Calu3 (cell line): ENCODE results near the gene MINAR1. TPM values are rescaled to one million over a fixed set of nuclear protein-coding genes. Genes with fewer than 3 reads are reported as not detected.

ENCODE experiments used
- BruUV-seq: library from RNA; stranded (reverse); fragments of 400-500 nt; replicated peaks from 2 replicates; lab custom pipeline; 2021; lab: Mats Ljungman, UMichigan
- CTCF ChIA-PET: fragments of 300-600 bp; sonication (Branson Sonifier 250); formaldehyde crosslinking; loops from one replicate; lab custom pipeline; 2022; ENCODE audit warnings: antibody characterized with exemption; lab: Charles Lee
- DNase-seq: peaks from one replicate; pipeline ENCODE4 v3.0.0; 2022
- H3K27ac Mint-ChIP-seq: one replicate; pipeline ENCODE4 v1.8.0; 2022; ENCODE audit warnings: mixed read lengths; ENCODE audit not compliant: unreplicated experiment
- H3K27me3 Mint-ChIP-seq: one replicate; pipeline ENCODE4 v1.8.0; 2022; ENCODE audit warnings: mixed read lengths; ENCODE audit not compliant: unreplicated experiment
- H3K36me3 Mint-ChIP-seq: one replicate; pipeline ENCODE4 v1.8.0; 2022; ENCODE audit warnings: mild to moderate bottlenecking, moderate library complexity, mixed read lengths; ENCODE audit not compliant: insufficient read depth, unreplicated experiment
- H3K4me1 Mint-ChIP-seq: one replicate; pipeline ENCODE4 v1.8.0; 2022; ENCODE audit warnings: mild to moderate bottlenecking, low read depth, mixed read lengths; ENCODE audit not compliant: unreplicated experiment
- H3K4me3 Mint-ChIP-seq: one replicate; pipeline ENCODE4 v1.8.0; 2022; ENCODE audit warnings: mild to moderate bottlenecking, low read depth, moderate library complexity, mixed read lengths; ENCODE audit not compliant: unreplicated experiment
- H3K9me3 Mint-ChIP-seq: one replicate; pipeline ENCODE4 v1.8.0; 2022; ENCODE audit warnings: low read depth, mixed read lengths; ENCODE audit not compliant: unreplicated experiment
- intact Hi-C: fragments of 100-400 bp; cut with micrococcal nuclease; formaldehyde crosslinking; loops from one replicate; pipeline ENCODE4 v1.10.0; 2022; ENCODE audit not compliant: unreplicated experiment
- total RNA-seq: library from RNA; stranded (reverse); gene quantifications from 2 replicates; pipeline ENCODE4 v1.2.3, GENCODE V29; 2022
- TF ChIP-seq, protein P1 (sequence below): fragments of 200-600 bp; IDR thresholded peaks from one replicate; pipeline ENCODE4 v1.8.0; 2022; ENCODE audit warnings: antibody characterized with exemption; ENCODE audit not compliant: unreplicated experiment

The MINAR1 gene
- total RNA-seq, 1 experiment from 2014 or later, result 2.4 TPM

DNA sequence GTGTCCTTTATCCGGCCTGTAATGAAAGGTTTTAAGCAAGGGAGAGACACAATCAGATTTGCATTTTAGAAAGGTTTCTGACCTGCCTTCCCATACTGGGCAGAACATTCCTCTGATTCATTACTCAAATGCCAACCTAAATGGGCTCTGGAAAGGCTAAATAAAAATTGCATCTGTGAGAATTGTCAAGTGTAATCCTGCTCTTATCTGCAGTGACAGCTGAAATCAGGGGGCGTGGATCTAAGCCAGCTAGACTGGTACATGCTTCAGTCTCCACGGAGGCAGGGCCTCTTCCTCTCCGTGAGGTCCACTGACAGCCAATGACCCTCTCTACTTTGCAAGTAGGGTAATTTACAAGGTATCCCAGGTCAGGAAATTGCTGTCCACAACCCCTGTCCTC, 32.5 kb upstream of the MINAR1 start:
- no peaks in the 10 kb centered on the region for H3K27me3 Mint-ChIP-seq
- H3K9me3 Mint-ChIP-seq, result no peaks in the 10 kb centered on the region
- BruUV-seq, result no TSS peak
- H3K27ac Mint-ChIP-seq, result no peak overlapping the region
- H3K4me1 Mint-ChIP-seq, result no peaks in the 10 kb centered on the region
- intact Hi-C loops, result no loop called here
- H3K36me3 Mint-ChIP-seq, result no peaks in the 10 kb centered on the region
- no peak for DNase-seq
- CTCF ChIA-PET, result no interaction called here
- H3K4me3 Mint-ChIP-seq, result no peak overlapping the region
- TF ChIP-seq, protein P1, sequence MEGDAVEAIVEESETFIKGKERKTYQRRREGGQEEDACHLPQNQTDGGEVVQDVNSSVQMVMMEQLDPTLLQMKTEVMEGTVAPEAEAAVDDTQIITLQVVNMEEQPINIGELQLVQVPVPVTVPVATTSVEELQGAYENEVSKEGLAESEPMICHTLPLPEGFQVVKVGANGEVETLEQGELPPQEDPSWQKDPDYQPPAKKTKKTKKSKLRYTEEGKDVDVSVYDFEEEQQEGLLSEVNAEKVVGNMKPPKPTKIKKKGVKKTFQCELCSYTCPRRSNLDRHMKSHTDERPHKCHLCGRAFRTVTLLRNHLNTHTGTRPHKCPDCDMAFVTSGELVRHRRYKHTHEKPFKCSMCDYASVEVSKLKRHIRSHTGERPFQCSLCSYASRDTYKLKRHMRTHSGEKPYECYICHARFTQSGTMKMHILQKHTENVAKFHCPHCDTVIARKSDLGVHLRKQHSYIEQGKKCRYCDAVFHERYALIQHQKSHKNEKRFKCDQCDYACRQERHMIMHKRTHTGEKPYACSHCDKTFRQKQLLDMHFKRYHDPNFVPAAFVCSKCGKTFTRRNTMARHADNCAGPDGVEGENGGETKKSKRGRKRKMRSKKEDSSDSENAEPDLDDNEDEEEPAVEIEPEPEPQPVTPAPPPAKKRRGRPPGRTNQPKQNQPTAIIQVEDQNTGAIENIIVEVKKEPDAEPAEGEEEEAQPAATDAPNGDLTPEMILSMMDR, result no peak

DNA sequence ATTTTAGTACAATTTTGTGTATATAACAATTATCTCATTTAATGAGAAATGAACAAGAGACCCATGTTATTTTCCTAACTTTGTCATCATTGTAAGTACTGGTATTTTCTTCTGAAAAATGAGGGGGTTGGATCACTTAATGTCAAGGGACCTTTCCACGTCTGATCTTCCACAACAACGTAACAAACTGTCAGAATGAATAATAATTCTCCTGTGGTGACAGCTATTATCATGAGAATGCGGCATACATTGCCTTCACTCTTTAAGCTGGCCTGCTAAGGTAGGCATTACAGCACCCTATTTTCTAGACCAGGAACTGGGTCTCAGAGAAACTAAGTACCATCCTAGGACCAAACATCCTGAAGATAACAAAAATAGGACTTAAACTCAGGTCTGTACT, 31.5 kb upstream of the MINAR1 start:
- TF ChIP-seq, protein P1, result no peak
- no peaks in the 10 kb centered on the region for H3K36me3 Mint-ChIP-seq
- H3K4me1 Mint-ChIP-seq, result no peaks in the 10 kb centered on the region
- intact Hi-C loops, result no loop called here
- BruUV-seq, result no TSS peak
- no peak for DNase-seq
- no peak overlapping the region for H3K27ac Mint-ChIP-seq
- CTCF ChIA-PET, result no interaction called here
- H3K4me3 Mint-ChIP-seq, result no peak overlapping the region
- no peaks in the 10 kb centered on the region for H3K9me3 Mint-ChIP-seq
- H3K27me3 Mint-ChIP-seq, result no peaks in the 10 kb centered on the region

DNA sequence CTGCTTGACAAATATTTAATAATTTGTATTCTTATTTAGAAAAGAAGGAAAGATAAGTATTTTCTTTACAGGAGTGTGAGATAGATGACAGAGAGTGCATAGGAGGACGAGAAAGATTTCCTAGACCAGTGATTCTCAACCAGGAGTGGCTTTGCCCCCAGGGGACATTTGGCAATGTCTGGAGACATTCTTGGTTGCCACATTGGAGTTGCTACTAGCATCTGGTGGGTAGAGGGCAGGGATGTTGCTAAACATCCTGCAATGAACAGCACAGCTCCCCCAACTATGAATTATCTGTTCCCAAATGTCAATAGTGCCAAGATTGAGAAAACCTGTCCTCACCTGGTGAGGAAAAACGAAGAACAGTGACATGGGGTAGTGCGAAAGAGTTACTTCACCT, 30.8 kb upstream of the MINAR1 start:
- Mint-ChIP-seq H3K27ac (no peak overlapping the region), H3K36me3 (no peaks in the 10 kb centered on the region), H3K4me3 (no peak overlapping the region), H3K27me3 (no peaks in the 10 kb centered on the region), H3K9me3 (no peaks in the 10 kb centered on the region), H3K4me1 (no peaks in the 10 kb centered on the region)
- TF ChIP-seq, protein P1, result no peak
- DNase-seq, result no peak
- CTCF ChIA-PET, result no interaction called here
- no TSS peak for BruUV-seq
- intact Hi-C loops, result no loop called here

DNA sequence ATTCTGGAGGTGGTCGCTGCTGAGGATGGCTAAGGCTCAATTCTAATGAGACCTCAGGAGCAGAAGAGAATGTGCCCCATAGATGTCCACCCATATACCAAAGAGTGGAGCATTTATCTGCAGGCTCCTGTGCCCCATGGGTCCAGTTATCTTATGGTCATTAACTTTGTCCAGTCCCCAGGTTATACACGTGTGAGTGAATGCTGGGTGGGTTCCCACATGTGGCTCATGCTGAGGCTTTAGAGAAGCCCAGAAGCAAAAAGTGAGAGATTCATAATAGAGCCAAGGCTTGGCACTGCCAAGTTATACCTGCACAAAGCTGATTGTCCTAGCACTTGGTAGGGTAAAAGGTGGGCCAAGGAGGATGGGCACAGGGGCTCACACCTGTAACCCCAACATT, 30.0 kb upstream of the MINAR1 start:
- no peak overlapping the region for H3K27ac Mint-ChIP-seq
- H3K27me3 Mint-ChIP-seq, result no peaks in the 10 kb centered on the region
- no peaks in the 10 kb centered on the region for H3K36me3 Mint-ChIP-seq
- CTCF ChIA-PET, result no interaction called here
- no TSS peak for BruUV-seq
- no peak for DNase-seq
- intact Hi-C loops, result no loop called here
- H3K4me3 Mint-ChIP-seq, result no peak overlapping the region
- H3K4me1 Mint-ChIP-seq, result no peaks in the 10 kb centered on the region
- TF ChIP-seq, protein P1, result no peak
- H3K9me3 Mint-ChIP-seq, result no peaks in the 10 kb centered on the region
